ENCODE data around the gene GLI2. TPM values are rescaled to one million over a fixed set of nuclear protein-coding genes. Genes with fewer than 3 reads are reported as not detected.
A peak's percentile ranks its signal among the peaks of the same experiment; 100 is the strongest.

GLI2 gene
- total and polyA plus RNA-seq, 9 of the 15 experiments (the other 6 are each of a cell fraction or from before 2014, with no cell fraction given) = 0.24 TPM; not detected in 8

DNA sequence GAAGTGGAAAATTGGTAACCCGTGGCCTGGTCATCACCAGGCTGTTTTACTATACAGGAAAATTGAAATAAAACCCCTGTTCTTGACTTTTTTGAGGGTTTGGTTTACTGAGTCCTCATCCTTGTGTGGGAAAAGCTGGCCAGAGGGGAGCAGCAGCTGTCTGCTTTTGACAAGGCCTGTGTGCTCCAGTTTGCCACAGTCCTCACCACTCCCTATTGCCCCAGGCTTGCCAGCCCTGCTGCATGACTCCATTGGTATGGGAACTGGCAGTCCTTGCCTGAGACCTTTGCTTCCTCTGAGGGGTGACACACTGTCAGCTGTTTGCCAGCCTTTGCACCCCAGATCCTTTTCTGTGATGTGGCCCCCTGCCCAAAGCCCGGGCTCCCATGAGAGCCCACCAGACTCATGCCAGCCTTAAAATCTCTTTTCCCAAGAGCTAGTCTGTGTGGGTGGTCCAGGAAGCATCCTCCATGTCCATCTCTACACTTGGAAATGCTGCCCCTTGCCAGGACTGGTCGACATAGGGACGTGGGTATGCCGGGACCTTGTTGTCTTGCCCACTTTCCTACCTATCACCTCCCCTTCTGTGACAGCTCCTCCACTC lies 39.0 kb downstream of the GLI2 start:
- no peak overlapping the region for H2AFZ ChIP-seq (ENCODE audit: low read depth, low read length)
- H4K20me1 ChIP-seq (replicated peaks; ENCODE audit: control insufficient read depth, insufficient read depth, low read length) = peaks cover 13% of the 10 kb centered on the region; the same call in 1 of the 2 replicates
- H3K9ac ChIP-seq (ENCODE audit: insufficient read depth in 1 of 2, low read depth in 2 of 2, low read length in 2 of 2) = no peak overlapping the region
- H3K9me3 ChIP-seq (replicated peaks; ENCODE audit: control insufficient read depth, insufficient read depth, low read depth, low read length) = no peaks in the 10 kb centered on the region
- intact Hi-C loops (cut with micrococcal nuclease) = no loop called here
- H3K4me2 ChIP-seq (ENCODE audit: insufficient read depth, low read length) = no peak overlapping the region
- ChIA-PET POLR2A (interaction anchor here (1.2 kb wide), 2 partner anchors 10 to 11 kb away, joined by 3 to 4 read pairs; no protein-coding TSS in a partner anchor), CTCF (ENCODE audit: low intra/inter-chr PET ratio) (no interaction called here)
- H3K36me3 ChIP-seq (ENCODE audit: control insufficient read depth, insufficient read depth, low read length) = no peaks in the 10 kb centered on the region
- no peaks in the 10 kb centered on the region for H3K4me1 ChIP-seq (replicated peaks in 1 of 2; ENCODE audit: control insufficient read depth in 2 of 2, insufficient read depth in 2 of 2, low read length in 2 of 2)
- no peak for FAIRE-seq
- H3K27me3 ChIP-seq (ENCODE audit: control insufficient read depth in 2 of 2, insufficient read depth in 2 of 2, low read length in 2 of 2) = peaks cover 8 to 86% of the 10 kb centered on the region in 2 experiments; a peak in 4 of 5 replicates
- in situ Hi-C loops (cut with MboI) = no loop called here
- H3K79me2 ChIP-seq (ENCODE audit: control insufficient read depth, insufficient read depth, low read length) = no peaks in the 10 kb centered on the region
- no peaks in the 10 kb centered on the region for H3K9me1 ChIP-seq (ENCODE audit: control insufficient read depth, insufficient read depth, low read length)
- no TSS peak for BruUV-seq (replicated peaks)
- H3K4me3 ChIP-seq = no peak overlapping the region
- WGBS (ENCODE audit: insufficient coverage, low coverage, missing lambda C conversion rate) = 1% methylated on average over 5 of the region's 5 CpGs
- no peak for DNase-seq (ENCODE audit: extremely low read depth in 1 of 4, low spot score in 3 of 4)
- ATAC-seq = no peak
- H3K27ac ChIP-seq (ENCODE audit: extremely low read depth, low read depth, low read length) = no peak overlapping the region
- TF ChIP-seq MECOM (CRISPR knock-in tag; IDR thresholded peaks at IDR 0.05) (no peak), HSF4 (CRISPR knock-in tag; IDR thresholded peaks at IDR 0.05; ENCODE audit: borderline replicate concordance) (no peak), TBP (optimal IDR thresholded peaks at IDR 0.05; ENCODE audit: low read depth, low read length) (no peak), ZNF212 (CRISPR knock-in tag; IDR thresholded peaks at IDR 0.05) (no peak)

DNA sequence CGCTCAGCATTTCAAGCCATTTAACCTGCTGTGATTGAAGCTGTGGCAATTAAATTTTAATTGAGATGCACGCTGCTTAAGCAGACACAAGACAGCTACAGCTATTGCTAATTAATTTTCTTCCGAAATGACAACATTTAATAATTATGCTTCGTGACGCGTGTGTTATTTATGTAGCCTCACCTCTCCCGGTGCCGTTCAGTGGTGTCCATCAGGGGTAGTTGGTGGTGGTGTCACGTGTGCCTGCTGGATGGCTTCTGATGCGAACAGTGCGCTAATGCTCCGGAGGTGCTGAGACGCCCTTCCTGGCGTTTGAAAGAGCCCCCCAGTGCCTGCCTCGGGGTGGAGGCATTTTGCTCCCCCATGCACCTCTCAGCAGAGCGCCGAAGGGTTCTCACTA lies 39.5 kb downstream of the GLI2 start:
- no peaks in the 10 kb centered on the region for H3K9me3 ChIP-seq (replicated peaks; ENCODE audit: control insufficient read depth, insufficient read depth, low read depth, low read length)
- in situ Hi-C loops (cut with MboI) = no loop called here
- ChIA-PET CTCF (ENCODE audit: low intra/inter-chr PET ratio) (no interaction called here), POLR2A (interaction anchor here (1.2 kb wide), 2 partner anchors 10 to 11 kb away, joined by 3 to 4 read pairs; no protein-coding TSS in a partner anchor)
- H3K79me2 ChIP-seq (ENCODE audit: control insufficient read depth, insufficient read depth, low read length) = no peaks in the 10 kb centered on the region
- H3K27me3 ChIP-seq (ENCODE audit: control insufficient read depth in 2 of 2, insufficient read depth in 2 of 2, low read length in 2 of 2) = peaks cover 8 to 84% of the 10 kb centered on the region in 2 experiments; a peak in 4 of 5 replicates
- H3K9me1 ChIP-seq (ENCODE audit: control insufficient read depth, insufficient read depth, low read length) = no peaks in the 10 kb centered on the region
- no peak overlapping the region for H3K27ac ChIP-seq (ENCODE audit: extremely low read depth, low read depth, low read length)
- intact Hi-C loops (cut with micrococcal nuclease) = no loop called here
- H3K4me2 ChIP-seq (ENCODE audit: insufficient read depth, low read length) = no peak overlapping the region
- DNase-seq (ENCODE audit: extremely low read depth in 1 of 4, low spot score in 3 of 4) (no peak), ATAC-seq (no peak), FAIRE-seq (no peak)
- TF ChIP-seq PML (IDR thresholded peaks at IDR 0.05; ENCODE audit: low read length) = no peak
- TF ChIP-seq, protein P1, sequence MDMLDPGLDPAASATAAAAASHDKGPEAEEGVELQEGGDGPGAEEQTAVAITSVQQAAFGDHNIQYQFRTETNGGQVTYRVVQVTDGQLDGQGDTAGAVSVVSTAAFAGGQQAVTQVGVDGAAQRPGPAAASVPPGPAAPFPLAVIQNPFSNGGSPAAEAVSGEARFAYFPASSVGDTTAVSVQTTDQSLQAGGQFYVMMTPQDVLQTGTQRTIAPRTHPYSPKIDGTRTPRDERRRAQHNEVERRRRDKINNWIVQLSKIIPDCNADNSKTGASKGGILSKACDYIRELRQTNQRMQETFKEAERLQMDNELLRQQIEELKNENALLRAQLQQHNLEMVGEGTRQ (CRISPR knock-in tag; IDR thresholded peaks at IDR 0.05) = peak; percentile 10; the same call in 1 of the 2 replicates
- no peak overlapping the region for H3K9ac ChIP-seq (ENCODE audit: insufficient read depth in 1 of 2, low read depth in 2 of 2, low read length in 2 of 2)
- H3K36me3 ChIP-seq (ENCODE audit: control insufficient read depth, insufficient read depth, low read length) = no peaks in the 10 kb centered on the region
- no peak overlapping the region for H2AFZ ChIP-seq (ENCODE audit: low read depth, low read length)
- no peak overlapping the region for H3K4me3 ChIP-seq
- 7% methylated on average over 17 of the region's 17 CpGs for WGBS (ENCODE audit: insufficient coverage, low coverage, missing lambda C conversion rate)
- BruUV-seq (replicated peaks) = no TSS peak
- H4K20me1 ChIP-seq (replicated peaks; ENCODE audit: control insufficient read depth, insufficient read depth, low read length) = peaks cover 13% of the 10 kb centered on the region; the same call in 1 of the 2 replicates
- no peaks in the 10 kb centered on the region for H3K4me1 ChIP-seq (replicated peaks in 1 of 2; ENCODE audit: control insufficient read depth in 2 of 2, insufficient read depth in 2 of 2, low read length in 2 of 2)

All from K562 (cell line).